Activated T-helper 2 cell treated with anti-CD3 and anti-CD28 coated beads, Interferon-gamma antibody, Interleukin-2, Interleukin-4, amounts not matched to agents 10 μg/mL and 5 μg/mL and 100 μg/mL, durations not matched to agents 14 hours and 24 hours and 36 hours (primary cell): ENCODE data around the gene CYP2D6. TPM values are rescaled to one million over a fixed set of nuclear protein-coding genes. Genes with fewer than 3 reads are reported as not detected.
"Not testable (repeated sequence)": the region's sequence is repeated elsewhere in the genome, so short reads cannot be mapped to it uniquely, and the experiment has no call there.

Source experiments
- DNase-seq: peaks from one replicate; pipeline ENCODE4 v3.0.0; 2021; ENCODE audit warnings: low spot score
- H3K27ac Mint-ChIP-seq: one replicate; pipeline ENCODE4 v1.8.0; 2021; ENCODE audit warnings: mixed read lengths
- H3K27me3 Mint-ChIP-seq: one replicate; pipeline ENCODE4 v1.8.0; 2021; ENCODE audit warnings: low read depth, mixed read lengths
- H3K36me3 Mint-ChIP-seq: one replicate; pipeline ENCODE4 v1.8.0; 2021; ENCODE audit warnings: low read depth, mixed read lengths
- H3K4me1 Mint-ChIP-seq: one replicate; pipeline ENCODE4 v1.8.0; 2021; ENCODE audit warnings: low read depth, mixed read lengths
- H3K4me3 Mint-ChIP-seq: one replicate; pipeline ENCODE4 v1.8.0; 2021; ENCODE audit warnings: low read depth, mild to moderate bottlenecking, moderate library complexity, mixed read lengths
- H3K9me3 Mint-ChIP-seq: one replicate; pipeline ENCODE4 v1.8.0; 2021; ENCODE audit warnings: mixed read lengths
- intact Hi-C: fragments of 100-400 bp; cut with micrococcal nuclease; formaldehyde crosslinking; loops from one replicate; pipeline ENCODE4 v1.15.1; 2023
- total RNA-seq: library from RNA; stranded (reverse); gene quantifications from 2 replicates; pipeline ENCODE4 v1.2.3, GENCODE V29; 2022

Gene CYP2D6
- total RNA-seq, 1 donor from 2014 or later, result 3.5 TPM

GRCh38 chr22:42138122-42138770 is 7.6 kb upstream of the CYP2D6 start:
- intact Hi-C loops, result no loop called here
- Mint-ChIP-seq H3K36me3 (peaks cover 14% of the 10 kb centered on the region), H3K27me3 (no peaks in the 10 kb centered on the region), H3K9me3 (no peaks in the 10 kb centered on the region), H3K4me1 (no peaks in the 10 kb centered on the region), H3K27ac (no peak overlapping the region), H3K4me3 (no peak overlapping the region)
- no peak for DNase-seq

GRCh38 chr22:42135688-42136087 is 5.1 kb upstream of the CYP2D6 start:
- DNase-seq, H3K27ac Mint-ChIP-seq, intact Hi-C loops, H3K4me3 Mint-ChIP-seq, H3K27me3 Mint-ChIP-seq, H3K4me1 Mint-ChIP-seq, H3K9me3 Mint-ChIP-seq: not testable (repeated sequence)
- peaks cover 11% of the 10 kb centered on the region for H3K36me3 Mint-ChIP-seq

GRCh38 chr22:42134100-42135020 is 3.8 kb upstream of the CYP2D6 start:
- Mint-ChIP-seq H3K4me1 (no peaks in the 10 kb centered on the region), H3K36me3 (peaks cover 5% of the 10 kb centered on the region), H3K4me3 (no peak overlapping the region), H3K27me3 (no peaks in the 10 kb centered on the region), H3K9me3 (no peaks in the 10 kb centered on the region), H3K27ac (no peak overlapping the region)
- DNase-seq, result no peak
- intact Hi-C loops, result no loop called here

GRCh38 chr22:42132457-42132856 is 1.8 kb upstream of the CYP2D6 start:
- intact Hi-C loops, result no loop called here
- H3K36me3 Mint-ChIP-seq, result no peaks in the 10 kb centered on the region
- H3K27ac Mint-ChIP-seq, result no peak overlapping the region
- no peaks in the 10 kb centered on the region for H3K27me3 Mint-ChIP-seq
- no peak for DNase-seq
- H3K4me1 Mint-ChIP-seq, result no peaks in the 10 kb centered on the region
- no peak overlapping the region for H3K4me3 Mint-ChIP-seq
- no peaks in the 10 kb centered on the region for H3K9me3 Mint-ChIP-seq

- DNase-seq, result no peak
- Mint-ChIP-seq H3K27ac (no peak overlapping the region), H3K4me3 (no peak overlapping the region), H3K36me3 (no peaks in the 10 kb centered on the region), H3K4me1 (no peaks in the 10 kb centered on the region), H3K9me3 (no peaks in the 10 kb centered on the region), H3K27me3 (no peaks in the 10 kb centered on the region)
- intact Hi-C loops, result no loop called here
These were observed 952 bp upstream of the CYP2D6 start for GRCh38 chr22:42131562-42131961.

GRCh38 chr22:42130182-42130581 is 428 bp downstream of the CYP2D6 start:
- H3K36me3 Mint-ChIP-seq, DNase-seq, H3K27me3 Mint-ChIP-seq, H3K27ac Mint-ChIP-seq, intact Hi-C loops, H3K4me1 Mint-ChIP-seq, H3K9me3 Mint-ChIP-seq, H3K4me3 Mint-ChIP-seq: not testable (repeated sequence)

- H3K36me3 Mint-ChIP-seq, DNase-seq, intact Hi-C loops, H3K4me3 Mint-ChIP-seq, H3K9me3 Mint-ChIP-seq, H3K27me3 Mint-ChIP-seq, H3K27ac Mint-ChIP-seq, H3K4me1 Mint-ChIP-seq: not testable (repeated sequence)
These were observed 1.6 kb downstream of the CYP2D6 start for GRCh38 chr22:42128776-42129694.

GRCh38 chr22:42128007-42128406 is 2.6 kb downstream of the CYP2D6 start:
- H3K4me3 Mint-ChIP-seq, H3K9me3 Mint-ChIP-seq, H3K27ac Mint-ChIP-seq, DNase-seq, H3K4me1 Mint-ChIP-seq, H3K27me3 Mint-ChIP-seq, intact Hi-C loops, H3K36me3 Mint-ChIP-seq: not testable (repeated sequence)

- Mint-ChIP-seq H3K4me3 (no peak overlapping the region), H3K27me3 (no peaks in the 10 kb centered on the region), H3K9me3 (no peaks in the 10 kb centered on the region), H3K36me3 (no peaks in the 10 kb centered on the region), H3K4me1 (no peaks in the 10 kb centered on the region), H3K27ac (no peak overlapping the region)
- DNase-seq, result no peak
- intact Hi-C loops, result no loop called here
These were observed 3.0 kb downstream of the CYP2D6 start for GRCh38 chr22:42127606-42128005.

- H3K4me3 Mint-ChIP-seq, intact Hi-C loops, H3K9me3 Mint-ChIP-seq, H3K36me3 Mint-ChIP-seq, H3K27me3 Mint-ChIP-seq, DNase-seq, H3K27ac Mint-ChIP-seq: not testable (repeated sequence)
- H3K4me1 Mint-ChIP-seq, result peaks cover 35% of the 10 kb centered on the region
These were observed 7.1 kb downstream of the CYP2D6 start for GRCh38 chr22:42123529-42123928.

GRCh38 chr22:42120231-42121021 is 10.2 kb downstream of the CYP2D6 start:
- peak; percentile 40 for DNase-seq
- Mint-ChIP-seq H3K9me3 (peaks cover 18% of the 10 kb centered on the region), H3K36me3 (peaks cover 14% of the 10 kb centered on the region), H3K27ac (peak overlapping the region; percentile 85), H3K4me1 (peaks cover 36% of the 10 kb centered on the region), H3K4me3 (peak overlapping the region; percentile 67)
- intact Hi-C loops, H3K27me3 Mint-ChIP-seq: not testable (repeated sequence)

- intact Hi-C loops, result no loop called here
- Mint-ChIP-seq H3K9me3 (peaks cover 27% of the 10 kb centered on the region), H3K27ac (no peak overlapping the region), H3K36me3 (peaks cover 25% of the 10 kb centered on the region), H3K4me3 (no peak overlapping the region), H3K4me1 (peaks cover 30% of the 10 kb centered on the region), H3K27me3 (no peaks in the 10 kb centered on the region)
- no peak for DNase-seq
These were observed 13.7 kb downstream of the CYP2D6 start for GRCh38 chr22:42116848-42117424.
